Natural killer cell treated with Interleukin-12 subunit alpha and Interleukin-12 subunit beta and Interleukin-15 and Interleukin-18, amount 100 ng/mL, for 72 hours (primary cell): ENCODE measurements around the gene CYSTM1. TPM values are rescaled to one million over a fixed set of nuclear protein-coding genes. Genes with fewer than 3 reads are reported as not detected.
A peak's percentile ranks its signal among the peaks of the same experiment; 100 is the strongest.

Experiments used
- ATAC-seq, 2 donors: fragments of 150-1000 bp; cut with Tn5 transposase in 1 of 2; sonication (Bioruptor Pico), chemical (Tn5 transposase) in 1 of 2; 2 replicates each; pipeline ENCODE4 v1.10.0; 2021
- DNase-seq: peaks from one replicate; pipeline ENCODE4 v3.0.0; 2022; ENCODE audit warnings: low spot score
- H3K27ac Mint-ChIP-seq, 2 donors: 1 replicate in 1 of 2; 2 replicates in 1 of 2; pipeline ENCODE4 v1.8.0; 2022; ENCODE audit warnings: mixed read lengths in 2 of 2, mild to moderate bottlenecking in 1 of 2, moderate library complexity in 1 of 2
- H3K27me3 Mint-ChIP-seq, 2 donors: 1 replicate in 1 of 2; 2 replicates in 1 of 2; pipeline ENCODE4 v1.8.0; 2022; ENCODE audit warnings: mixed read lengths in 2 of 2
- H3K36me3 Mint-ChIP-seq: one replicate; pipeline ENCODE4 v1.8.0; 2022; ENCODE audit warnings: mixed read lengths
- H3K4me1 Mint-ChIP-seq, 2 donors: 1 replicate in 1 of 2; 2 replicates in 1 of 2; pipeline ENCODE4 v1.8.0; 2022; ENCODE audit warnings: low read depth in 2 of 2, mixed read lengths in 2 of 2, mild to moderate bottlenecking in 1 of 2
- H3K4me3 Mint-ChIP-seq: one replicate; pipeline ENCODE4 v1.8.0; 2022; ENCODE audit warnings: mixed read lengths
- H3K9me3 Mint-ChIP-seq: 2 replicates; pipeline ENCODE4 v1.8.0; 2022; ENCODE audit warnings: mixed read lengths
- total RNA-seq, 2 donors: library from RNA; stranded (reverse); gene quantifications; one replicate each; pipeline ENCODE4 v1.2.3, GENCODE V29; 2022

CYSTM1 gene
- total RNA-seq, 2 donors from 2014 or later, result 11.7 to 14.8 TPM

- no peaks in the 10 kb centered on the region for H3K9me3 Mint-ChIP-seq
- peak overlapping the region; percentile 96 for H3K4me3 Mint-ChIP-seq
- DNase-seq, result peak; percentile 70
- peaks cover 17 to 20% of the 10 kb centered on the region in 2 donors for H3K4me1 Mint-ChIP-seq
- H3K36me3 Mint-ChIP-seq, result no peaks in the 10 kb centered on the region
- peak; percentile 69 to 70 for ATAC-seq
- peaks cover 8 to 9% of the 10 kb centered on the region in 2 donors for H3K27me3 Mint-ChIP-seq
- H3K27ac Mint-ChIP-seq, result peak overlapping the region; percentile 52 to 79
Measured at GRCh38 chr5:140175367-140176030, 511 bp downstream of the CYSTM1 start.

GRCh38 chr5:140176031-140176387 is 1.0 kb downstream of the CYSTM1 start:
- Mint-ChIP-seq H3K36me3 (no peaks in the 10 kb centered on the region), H3K9me3 (no peaks in the 10 kb centered on the region), H3K4me1 (peaks cover 21 to 25% of the 10 kb centered on the region in 2 donors), H3K27ac (peak overlapping the region; percentile 52 to 79), H3K4me3 (peak overlapping the region; percentile 96), H3K27me3 (peaks cover 8 to 9% of the 10 kb centered on the region in 2 donors)
- no peak for DNase-seq
- ATAC-seq, result no peak

DNA sequence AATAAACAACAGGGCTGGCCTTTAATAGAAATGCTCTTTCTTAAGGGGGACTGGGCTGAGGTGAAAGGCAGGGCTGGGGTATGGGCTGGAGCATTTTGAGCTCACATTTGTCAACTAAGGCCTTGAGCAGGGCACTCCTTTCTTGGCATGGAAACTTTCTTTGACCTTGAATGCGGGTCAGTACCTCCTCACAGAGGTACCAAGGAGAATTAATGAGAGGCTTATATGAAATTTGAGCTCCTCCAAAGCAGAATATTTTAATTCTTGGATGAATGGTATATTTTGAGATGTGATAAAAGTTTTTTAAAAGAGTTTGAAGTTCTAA is 3.1 kb downstream of the CYSTM1 start:
- Mint-ChIP-seq H3K4me1 (peaks cover 23 to 29% of the 10 kb centered on the region in 2 donors), H3K36me3 (no peaks in the 10 kb centered on the region), H3K27ac (no peak overlapping the region), H3K4me3 (no peak overlapping the region), H3K9me3 (no peaks in the 10 kb centered on the region), H3K27me3 (peaks cover 7 to 8% of the 10 kb centered on the region in 2 donors)
- no peak for ATAC-seq
- no peak for DNase-seq

- Mint-ChIP-seq H3K4me3 (no peak overlapping the region), H3K4me1 (peaks cover 23 to 27% of the 10 kb centered on the region in 2 donors), H3K27me3 (peaks cover 7 to 8% of the 10 kb centered on the region in 2 donors), H3K27ac (no peak overlapping the region), H3K9me3 (no peaks in the 10 kb centered on the region), H3K36me3 (no peaks in the 10 kb centered on the region)
- ATAC-seq (no peak), DNase-seq (no peak)
Measured at GRCh38 chr5:140178482-140179116, 3.6 kb downstream of the CYSTM1 start.

DNA sequence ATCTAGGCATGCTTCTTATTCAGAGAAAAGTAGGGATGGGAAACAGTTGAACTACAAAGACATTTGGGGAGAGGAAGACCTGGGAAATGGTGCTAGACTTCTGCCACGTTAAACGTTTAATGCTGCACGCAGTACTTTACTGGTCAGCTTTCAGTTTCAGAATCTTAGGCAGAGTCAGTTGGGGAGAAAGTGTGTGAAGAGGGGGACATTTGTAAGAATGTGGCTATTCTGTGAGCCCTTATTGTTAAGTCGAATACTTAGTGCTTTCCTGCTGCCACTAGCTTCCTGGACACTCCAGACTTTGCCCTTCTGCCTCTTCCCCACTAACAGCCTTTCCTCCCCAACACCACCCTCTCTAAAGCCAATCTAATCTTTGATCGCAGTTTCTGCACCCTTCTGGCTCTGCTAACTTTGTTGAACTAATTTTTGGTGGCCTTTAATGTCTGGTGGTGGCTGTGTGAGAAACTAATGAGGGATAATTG is 6.1 kb downstream of the CYSTM1 start:
- Mint-ChIP-seq H3K27ac (peak overlapping the region; percentile 58 to 65), H3K27me3 (peaks cover 2% of the 10 kb centered on the region in 2 donors), H3K4me1 (peaks cover 6 to 10% of the 10 kb centered on the region in 2 donors), H3K36me3 (no peaks in the 10 kb centered on the region), H3K9me3 (no peaks in the 10 kb centered on the region), H3K4me3 (peak overlapping the region; percentile 61)
- ATAC-seq, result peak; percentile 69 to 76
- DNase-seq, result no peak

- peak overlapping the region; percentile 58 to 65 for H3K27ac Mint-ChIP-seq
- ATAC-seq, result no peak
- no peaks in the 10 kb centered on the region for H3K36me3 Mint-ChIP-seq
- no peak for DNase-seq
- peaks cover 6 to 9% of the 10 kb centered on the region in 2 donors for H3K4me1 Mint-ChIP-seq
- no peaks in the 10 kb centered on the region for H3K27me3 Mint-ChIP-seq
- H3K4me3 Mint-ChIP-seq, result peak overlapping the region; percentile 61
- no peaks in the 10 kb centered on the region for H3K9me3 Mint-ChIP-seq
Measured at GRCh38 chr5:140181525-140181924, 6.5 kb downstream of the CYSTM1 start.

DNA sequence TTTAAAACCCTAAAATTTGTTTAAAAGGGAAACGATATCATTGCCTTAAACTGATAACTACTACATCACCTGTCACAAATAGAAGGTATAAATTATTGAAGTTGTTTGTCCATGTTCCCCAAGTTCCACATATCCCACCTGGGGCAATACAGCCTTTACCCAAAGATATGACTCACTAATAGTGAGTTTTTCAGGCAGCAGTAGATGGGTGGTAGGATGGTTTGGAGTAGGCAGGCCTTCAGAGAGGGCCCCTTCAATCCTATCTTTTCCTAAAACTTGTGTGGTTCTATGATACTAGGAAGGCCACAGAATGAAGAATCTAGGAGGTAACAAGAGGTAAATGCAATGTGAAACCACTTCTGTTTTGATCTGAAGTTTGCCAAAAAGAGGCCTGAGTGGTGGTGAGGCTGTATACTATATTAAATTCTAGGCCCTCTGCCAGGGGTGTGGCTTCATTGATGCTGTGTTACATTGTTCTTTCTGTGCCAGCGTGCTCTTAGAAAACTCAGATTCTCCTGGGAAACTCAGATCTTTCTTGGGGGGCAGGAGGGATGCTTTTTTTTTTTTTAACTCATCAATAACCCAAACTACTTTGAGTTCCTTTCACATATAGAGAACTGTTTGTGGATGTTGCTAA is 7.2 kb downstream of the CYSTM1 start:
- peaks cover 6 to 9% of the 10 kb centered on the region in 2 donors for H3K4me1 Mint-ChIP-seq
- DNase-seq, result no peak
- H3K9me3 Mint-ChIP-seq, result no peaks in the 10 kb centered on the region
- ATAC-seq, result no peak
- no peaks in the 10 kb centered on the region for H3K27me3 Mint-ChIP-seq
- H3K27ac Mint-ChIP-seq, result no peak overlapping the region
- no peaks in the 10 kb centered on the region for H3K36me3 Mint-ChIP-seq
- no peak overlapping the region for H3K4me3 Mint-ChIP-seq

- Mint-ChIP-seq H3K4me1 (peaks cover 6 to 9% of the 10 kb centered on the region in 2 donors), H3K4me3 (no peak overlapping the region), H3K27ac (no peak overlapping the region), H3K36me3 (no peaks in the 10 kb centered on the region), H3K9me3 (no peaks in the 10 kb centered on the region), H3K27me3 (no peaks in the 10 kb centered on the region)
- no peak for DNase-seq
- no peak for ATAC-seq
Measured at GRCh38 chr5:140182803-140183367, 7.9 kb downstream of the CYSTM1 start.

DNA sequence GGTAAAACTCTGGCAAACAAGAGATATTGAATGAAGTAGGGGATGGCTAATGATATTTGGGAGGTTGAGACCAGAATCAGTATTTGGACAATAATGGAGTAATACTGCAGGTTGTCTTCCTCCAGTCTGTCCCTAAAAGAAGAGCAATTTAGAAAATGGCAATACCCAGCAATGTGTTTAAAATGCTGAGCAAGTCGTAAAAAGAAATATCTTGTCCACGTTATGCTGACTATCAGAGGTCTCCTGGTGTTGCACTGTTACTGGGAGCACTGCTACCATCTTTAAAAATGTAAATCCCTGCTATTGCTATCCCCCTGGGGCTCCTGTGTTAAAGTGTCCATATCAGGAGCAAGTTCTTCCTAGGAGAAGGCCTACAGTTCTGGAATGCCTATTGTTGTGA is 10.4 kb downstream of the CYSTM1 start:
- H3K4me3 Mint-ChIP-seq, result no peak overlapping the region
- H3K9me3 Mint-ChIP-seq, result no peaks in the 10 kb centered on the region
- DNase-seq (no peak), ATAC-seq (no peak)
- H3K4me1 Mint-ChIP-seq, result peaks cover 6 to 9% of the 10 kb centered on the region in 2 donors
- H3K36me3 Mint-ChIP-seq, result no peaks in the 10 kb centered on the region
- H3K27ac Mint-ChIP-seq, result no peak overlapping the region
- peaks cover 0 to 7% of the 10 kb centered on the region in 2 donors for H3K27me3 Mint-ChIP-seq

- no peak overlapping the region for H3K27ac Mint-ChIP-seq
- no peak for DNase-seq
- H3K36me3 Mint-ChIP-seq, result no peaks in the 10 kb centered on the region
- H3K27me3 Mint-ChIP-seq, result peaks cover 0 to 7% of the 10 kb centered on the region in 2 donors
- no peaks in the 10 kb centered on the region for H3K9me3 Mint-ChIP-seq
- ATAC-seq, result no peak
- H3K4me1 Mint-ChIP-seq, result peaks cover 0 to 2% of the 10 kb centered on the region in 2 donors
- H3K4me3 Mint-ChIP-seq, result no peak overlapping the region
Measured at GRCh38 chr5:140186267-140186671, 11.3 kb downstream of the CYSTM1 start.

DNA sequence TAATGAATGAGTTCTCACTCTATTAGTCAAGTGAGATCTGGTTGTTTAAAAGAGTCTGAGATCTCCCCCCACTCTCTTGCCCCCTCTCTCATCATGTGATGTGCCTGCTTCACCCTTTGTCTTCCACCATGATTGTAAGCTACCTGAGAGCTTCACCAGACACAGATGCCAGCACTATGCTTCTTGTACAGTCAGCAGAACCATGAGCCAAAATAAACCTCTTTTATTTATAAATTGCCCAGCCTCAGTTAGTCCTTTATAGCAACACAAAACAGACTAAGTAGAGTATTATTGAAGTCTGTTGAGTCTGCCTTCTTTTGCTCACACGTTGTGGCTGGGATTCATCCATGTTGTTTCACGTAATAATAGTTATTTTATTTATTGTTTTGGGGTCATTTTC is 14.3 kb downstream of the CYSTM1 start:
- Mint-ChIP-seq H3K4me1 (no peaks in the 10 kb centered on the region), H3K4me3 (no peak overlapping the region), H3K36me3 (no peaks in the 10 kb centered on the region), H3K9me3 (no peaks in the 10 kb centered on the region), H3K27ac (no peak overlapping the region), H3K27me3 (peaks cover 0 to 7% of the 10 kb centered on the region in 2 donors)
- no peak for DNase-seq
- ATAC-seq, result no peak

DNA sequence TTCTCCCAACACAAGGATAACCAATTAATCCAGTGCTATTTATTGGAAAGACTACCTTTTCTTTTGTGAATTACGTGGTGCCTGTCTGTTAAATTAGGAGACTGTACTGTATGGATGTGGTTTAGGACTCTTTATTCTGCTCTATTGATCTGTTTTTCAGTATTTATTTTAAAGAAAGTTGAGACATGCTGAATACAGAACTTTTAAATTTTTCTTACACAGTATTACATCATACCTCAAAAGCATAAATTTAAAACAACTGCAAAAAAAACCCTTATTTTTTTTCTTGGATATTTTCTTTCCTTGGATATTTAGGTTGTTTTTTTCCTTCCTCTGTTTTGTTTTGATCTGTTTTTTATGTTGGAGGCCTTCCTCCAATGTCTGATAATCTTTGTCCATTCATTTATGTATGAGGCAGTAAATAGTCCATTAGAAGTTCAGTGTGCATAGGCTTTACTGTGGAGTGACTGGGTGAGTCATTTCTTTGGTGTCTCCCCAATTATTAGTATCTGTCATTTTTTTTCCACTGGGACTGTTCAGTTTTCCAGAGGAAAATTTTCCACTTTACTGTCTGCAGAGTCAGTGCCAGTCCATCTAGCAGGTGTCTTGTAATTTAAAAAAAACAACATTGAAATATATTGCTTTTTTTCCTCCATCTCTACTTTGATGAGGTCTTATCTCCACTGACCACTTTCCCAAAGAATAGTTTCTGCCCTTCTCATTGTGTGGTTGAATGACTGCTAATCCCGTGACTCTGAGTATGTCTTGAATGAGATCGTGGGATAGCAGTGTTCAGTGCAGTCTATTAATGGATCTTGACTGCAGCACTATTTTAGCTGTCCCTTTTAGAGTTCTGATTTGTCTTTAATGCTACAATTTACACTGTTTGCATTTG is 15.2 kb downstream of the CYSTM1 start:
- Mint-ChIP-seq H3K36me3 (no peaks in the 10 kb centered on the region), H3K4me3 (no peak overlapping the region), H3K4me1 (peaks cover 4 to 7% of the 10 kb centered on the region in 2 donors), H3K27me3 (peaks cover 0 to 7% of the 10 kb centered on the region in 2 donors), H3K9me3 (no peaks in the 10 kb centered on the region), H3K27ac (no peak overlapping the region)
- ATAC-seq (no peak), DNase-seq (no peak)

- no peak for DNase-seq
- H3K27ac Mint-ChIP-seq, result no peak overlapping the region
- no peak overlapping the region for H3K4me3 Mint-ChIP-seq
- H3K27me3 Mint-ChIP-seq, result peaks cover 0 to 7% of the 10 kb centered on the region in 2 donors
- no peaks in the 10 kb centered on the region for H3K9me3 Mint-ChIP-seq
- peaks cover 4 to 7% of the 10 kb centered on the region in 2 donors for H3K4me1 Mint-ChIP-seq
- no peak for ATAC-seq
- no peaks in the 10 kb centered on the region for H3K36me3 Mint-ChIP-seq
Measured at GRCh38 chr5:140190872-140191218, 15.9 kb downstream of the CYSTM1 start.
